Heart left ventricle (tissue), 16 donors: Measurements from ENCODE around the gene NRSN2. TPM values are rescaled to one million over a fixed set of nuclear protein-coding genes. Genes with fewer than 3 reads are reported as not detected.
A peak's percentile ranks its signal among the peaks of the same experiment; 100 is the strongest.

Experiments
- ATAC-seq, 4 donors: fragments of 200-7000 bp; cut with Tn5 transposase; one replicate each; pipeline ENCODE4 v1.9.1; 2020 to 2022; ENCODE audit warnings: moderate library complexity in 4 of 4, mild to moderate bottlenecking in 3 of 4, moderate number of reproducible peaks in 1 of 4
- DNase-seq, 5 donors: peaks; one replicate each; pipeline ENCODE4 v3.0.0-alpha.2; 2020
- H3K27ac ChIP-seq, 12 donors: fragments of 200-600 bp; sonication (generic) in 4 of 12; one replicate each; pipeline versions ENCODE4 v1.5.0 to v1.8.0; 2016 to 2022; ENCODE audit warnings: mild to moderate bottlenecking in 2 of 12
- H3K27me3 ChIP-seq, 9 donors: fragments of 200-600 bp; sonication (generic) in 2 of 9; one replicate each; pipeline versions ENCODE4 v1.5.1 to v1.8.0; 2016 to 2022; ENCODE audit warnings: mild to moderate bottlenecking in 3 of 9
- H3K36me3 ChIP-seq, 9 donors: fragments of 200-600 bp; sonication (generic) in 2 of 9; one replicate each; pipeline versions ENCODE4 v1.5.0 to v1.8.0; 2018 to 2022; ENCODE audit warnings: mild to moderate bottlenecking in 2 of 9
- H3K4me1 ChIP-seq, 12 donors: fragments of 200-600 bp; sonication (generic) in 4 of 12; one replicate each; pipeline versions ENCODE4 v1.5.0 to v1.8.0; 2016 to 2022; ENCODE audit warnings: mild to moderate bottlenecking in 3 of 12
- H3K4me3 ChIP-seq, 12 donors: fragments of 200-600 bp; sonication (generic) in 4 of 12; one replicate each; pipeline versions ENCODE4 v1.5.0 to v1.8.0; 2017 to 2022; ENCODE audit warnings: mild to moderate bottlenecking in 9 of 12, moderate library complexity in 4 of 12
- H3K9me3 ChIP-seq, 12 donors: fragments of 200-600 bp; sonication (generic) in 4 of 12; one replicate each; pipeline versions ENCODE4 v1.5.0 to v1.8.0; 2016 to 2022; ENCODE audit warnings: mild to moderate bottlenecking in 1 of 12
- CTCF ChIP-seq, 12 donors: fragments of 200-600 bp; sonication (generic) in 4 of 12; IDR thresholded peaks; one replicate each; pipeline versions ENCODE4 v1.5.0 to v1.8.0; 2018 to 2022; ENCODE audit warnings: antibody characterized with exemption in 12 of 12, mild to moderate bottlenecking in 5 of 12
- POLR2A ChIP-seq, 2 donors: fragments of 450-650 bp; IDR thresholded peaks; one replicate each; pipeline ENCODE4 v1.6.1; 2017; ENCODE audit warnings: antibody characterized with exemption in 2 of 2, mild to moderate bottlenecking in 2 of 2, moderate library complexity in 2 of 2
- WGBS, 4 donors: extraction: QIAGEN DNeasy Blood & Tissue Kit in 2 of 4; methylation state at CpG; one replicate each; pipeline versions ENCODE4 v1.1.5 to v1.1.7; 2013 to 2018; 5-methylcytosine and 5-hydroxymethylcytosine counted together
- intact Hi-C, 10 donors: fragments of 100-400 bp; cut with DNase I; formaldehyde crosslinking; loops; one replicate each; pipeline versions ENCODE4 v1.11.1 to v1.14.2; 2022
- polyA plus RNA-seq, 2 donors: library from polyadenylated mRNA; stranded (reverse); fragments of 200-250 nt; gene quantifications; one replicate each; pipeline ENCODE4 v1.2.3, GENCODE V29; 2013
- total RNA-seq, 9 donors: library from RNA; depleted of rRNA in 2 of 9; stranded (reverse); fragments of >200 nt in 2 of 9; fragmentation: NEBNext Ultra II Directional in 3 of 9; extraction: Animal tissue kit (Norgen Biotek cat#: 25700) in 3 of 9; gene quantifications; one replicate each; pipeline versions ENCODE4 v1.1.0 to v1.2.4, GENCODE V29; 2016 to 2023
- donor health status: ischemic (EF 13 %, LVEDD 7.1; RV severe dilation, severe dysfunction).
- donor health status: healthy with polysubstance abuse.
- donor health status: DM: no; HTN: yes; CAD: no.
- donor health status: DM: no; HTN: no; CAD: no.
- donor health status: ischemic (EF 25% LVEDD 6.9; RV normal size, moderate dysfunction).
- donor health status: ischemic (EF 25% LVEDD 5.7; RV mildly dilated, moderate dysfunction).
- donor health status: healthy.
- donor health status: DM: yes; HTN: yes; CAD: no.
- donor health status: ischemic (EF 35%, LVEDD 5.7; RV mildly dilated, moderate dysfunction).
- donor health status: nonischemic (EF 11% LVEDD 7.7; RV severe dilation, severe dysfunction).
- donor health status: DM: yes; HTN: yes; CAD: no.
- donor health status: PGD.
- donor health status: ischemic (EF 29% LVEDD 5.4; RV normal size, mild dysfunction).
- donor health status: nonischemic (EF 23%, LVEDD 6.1; RV moderate dilation, normal function).

NRSN2 gene
- total and polyA plus RNA-seq, 11 donors = 13.8 to 49.5 (median 28.1) TPM

- ATAC-seq = no peak
- Histone ChIP-seq H3K27ac (no peak overlapping the region), H3K9me3 (no peaks in the 10 kb centered on the region), H3K4me1 (peaks cover 0 to 20% (median 14%) of the 10 kb centered on the region in 12 donors), H3K36me3 (peaks cover 0 to 8% (median 0%) of the 10 kb centered on the region in 9 donors), H3K4me3 (no peak overlapping the region), H3K27me3 (no peaks in the 10 kb centered on the region)
- no peak for DNase-seq
- intact Hi-C loops = no loop called here
- no peak for TF ChIP-seq CTCF (IDR thresholded peaks at IDR 0.05)
- no peak for TF ChIP-seq POLR2A (IDR thresholded peaks at IDR 0.05)
These were observed 33.0 kb upstream of the NRSN2 start for GRCh38 chr20:313948-314347.

GRCh38 chr20:316316-317068, 30.4 kb upstream of the NRSN2 start:
- no peak for ATAC-seq
- no peak overlapping the region for H3K4me3 ChIP-seq
- no peaks in the 10 kb centered on the region for H3K9me3 ChIP-seq
- no peak for DNase-seq
- H3K36me3 ChIP-seq = peaks cover 0 to 17% (median 0%) of the 10 kb centered on the region in 9 donors
- H3K27ac ChIP-seq = no peak overlapping the region
- H3K27me3 ChIP-seq = no peaks in the 10 kb centered on the region
- H3K4me1 ChIP-seq = no peaks in the 10 kb centered on the region
- 88 to 95% (median 94%) methylated on average over 2 of the region's 2 CpGs for WGBS, 4 donors
- intact Hi-C loops = no loop called here
- no peak for TF ChIP-seq POLR2A (IDR thresholded peaks at IDR 0.05)
- no peak for TF ChIP-seq CTCF (IDR thresholded peaks at IDR 0.05)

- H3K27ac ChIP-seq = peak overlapping the region; percentile 90 to 98 (median 96)
- intact Hi-C loops = loop anchor here in 5 of 10 donors (1.0 to 10.0 kb wide), 6 partner anchors 14 to 58 kb away; partner anchors contain the start of genes NRSN2 (in 1 of the 5) and ZCCHC3 (in 1 of the 5)
- H3K9me3 ChIP-seq = no peaks in the 10 kb centered on the region
- ATAC-seq = peak; percentile 65 to 81 (median 80)
- peak in 5 of 12 donors; percentile 20 to 44 (median 26) for TF ChIP-seq CTCF (IDR thresholded peaks at IDR 0.05)
- TF ChIP-seq POLR2A (IDR thresholded peaks at IDR 0.05) = peak in 1 of 2 donors; percentile 77
- H3K27me3 ChIP-seq = peaks cover 0 to 5% (median 0%) of the 10 kb centered on the region in 9 donors
- peak; percentile 90 to 95 (median 93) for DNase-seq
- 0 to 2% (median 1%) methylated on average over 49 to 69 of the region's 69 CpGs for WGBS, 4 donors
- peaks cover 0 to 40% (median 20%) of the 10 kb centered on the region in 12 donors for H3K4me1 ChIP-seq
- peaks cover 0 to 13% (median 0%) of the 10 kb centered on the region in 9 donors for H3K36me3 ChIP-seq
- peak overlapping the region; percentile 58 to 98 (median 80) for H3K4me3 ChIP-seq
These were observed 22.5 kb upstream of the NRSN2 start for GRCh38 chr20:324177-325044.
